Activated CD4-positive, alpha-beta T cell treated with anti-CD3 and anti-CD28 coated beads, Interleukin-2, amount 10 ng/mL, durations not matched to agents 7 days and 5 days (primary cell): Measurements from ENCODE around the gene CPEB4. TPM values are rescaled to one million over a fixed set of nuclear protein-coding genes. Genes with fewer than 3 reads are reported as not detected.
A peak's percentile ranks its signal among the peaks of the same experiment; 100 is the strongest.

ENCODE experiments used
- CTCF ChIA-PET: fragments of 350-600 bp; sonication (Branson Sonifier 250); formaldehyde crosslinking; loops from one replicate; lab custom pipeline; 2021; ENCODE audit warnings: antibody characterized with exemption; lab: Charles Lee
- POLR2A ChIA-PET: fragments of 350-600 bp; sonication (Branson Sonifier 250); formaldehyde crosslinking; loops from one replicate; lab custom pipeline; 2021; ENCODE audit warnings: antibody characterized with exemption; lab: Charles Lee
- DNase-seq: peaks from one replicate; pipeline ENCODE4 v3.0.0-alpha.2; 2020
- H3K27ac Mint-ChIP-seq: one replicate; pipeline ENCODE4 v1.8.0; 2021; ENCODE audit warnings: mild to moderate bottlenecking, moderate library complexity, mixed read lengths
- H3K27me3 Mint-ChIP-seq: one replicate; pipeline ENCODE4 v1.8.0; 2021; ENCODE audit warnings: mixed read lengths
- H3K36me3 Mint-ChIP-seq: one replicate; pipeline ENCODE4 v1.8.0; 2021; ENCODE audit warnings: low read depth, mixed read lengths
- H3K4me1 Mint-ChIP-seq: one replicate; pipeline ENCODE4 v1.8.0; 2021; ENCODE audit warnings: mixed read lengths
- H3K4me3 Mint-ChIP-seq: one replicate; pipeline ENCODE4 v1.8.0; 2021; ENCODE audit warnings: mild to moderate bottlenecking, moderate library complexity, mixed read lengths
- H3K9me3 Mint-ChIP-seq: one replicate; pipeline ENCODE4 v1.8.0; 2021; ENCODE audit warnings: mixed read lengths
- total RNA-seq, 2 experiments: library from RNA; stranded (reverse); gene quantifications; one replicate each; pipeline ENCODE4 v1.2.3, GENCODE V29; 2021

CPEB4 gene
- total RNA-seq, 2 experiments from 2014 or later, result 13.9 to 14.0 TPM

DNA sequence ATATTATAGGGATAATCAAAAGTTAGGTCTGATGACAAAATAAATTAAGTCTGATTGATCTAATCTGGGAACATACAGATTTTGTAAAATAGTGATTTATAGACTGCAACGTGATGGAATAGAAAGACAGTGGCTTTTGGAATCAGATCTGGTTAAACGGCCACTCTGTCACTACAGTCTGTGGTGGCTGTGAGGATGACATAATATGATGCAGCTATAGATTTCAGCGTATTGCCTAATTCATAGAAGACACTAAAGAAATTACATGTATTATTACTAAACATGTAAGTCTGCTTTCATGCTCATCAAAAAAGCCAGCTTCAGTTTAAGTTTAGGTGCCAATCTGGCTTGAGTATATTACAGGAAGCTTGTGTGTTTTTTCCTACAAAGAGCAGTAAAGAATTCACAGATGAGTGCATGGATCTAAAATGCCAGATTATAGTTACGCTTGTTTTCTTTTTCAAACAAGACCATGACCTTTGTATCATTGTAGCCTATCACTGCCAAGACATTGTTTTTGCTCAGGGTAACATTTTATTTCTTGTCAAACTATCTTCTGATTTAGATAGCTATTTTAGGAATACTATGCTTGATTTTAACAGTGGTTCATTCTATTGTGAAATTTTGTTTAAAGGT is 25.7 kb downstream of the CPEB4 start:
- POLR2A ChIA-PET, result no interaction called here
- H3K36me3 Mint-ChIP-seq, result peaks cover 8% of the 10 kb centered on the region
- no peak overlapping the region for H3K27ac Mint-ChIP-seq
- no peaks in the 10 kb centered on the region for H3K27me3 Mint-ChIP-seq
- no peak for DNase-seq
- CTCF ChIA-PET, result interaction anchor here (0.6 to 2.1 kb wide), 6 partner anchors 12 to 1540 kb away, joined by 3 to 6 read pairs (median 4); no protein-coding TSS in a partner anchor
- H3K9me3 Mint-ChIP-seq, result no peaks in the 10 kb centered on the region
- H3K4me3 Mint-ChIP-seq, result no peak overlapping the region
- no peaks in the 10 kb centered on the region for H3K4me1 Mint-ChIP-seq

DNA sequence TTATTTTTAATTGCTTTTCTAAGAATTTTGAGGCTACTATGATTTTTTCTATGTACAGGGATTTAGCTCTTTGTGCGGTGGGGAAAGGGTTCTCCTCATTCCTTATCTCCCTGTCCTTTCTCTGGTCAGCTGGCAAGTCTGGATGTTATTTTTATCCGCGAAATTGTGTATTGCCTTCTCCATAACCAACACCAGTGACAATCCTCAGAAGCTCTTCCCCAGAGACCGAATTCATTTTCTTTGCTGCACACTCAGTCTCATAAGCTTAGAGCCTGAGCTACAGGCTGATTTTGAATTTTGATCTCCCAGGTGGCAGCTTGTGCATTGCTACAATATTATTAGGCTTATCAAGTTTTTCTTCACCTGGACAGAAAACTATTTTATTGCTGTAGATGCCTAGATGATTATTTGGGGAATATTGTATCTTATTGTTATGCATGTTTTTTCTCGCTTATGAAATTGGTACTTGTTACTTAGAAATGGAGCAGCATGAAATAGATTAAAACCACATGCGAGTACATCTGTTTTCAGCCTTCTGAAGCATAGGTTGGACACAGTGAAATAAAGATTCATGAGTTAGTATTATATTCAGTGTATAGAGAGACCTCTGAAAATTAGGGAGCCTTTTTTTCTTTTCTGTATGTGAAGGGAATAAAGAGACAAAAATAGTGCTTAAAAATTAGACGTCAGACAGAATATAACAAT is 27.3 kb downstream of the CPEB4 start:
- CTCF ChIA-PET, result interaction anchor here (1.0 to 1.5 kb wide), 3 partner anchors 12 to 299 kb away, joined by 3 to 4 read pairs (median 4); no protein-coding TSS in a partner anchor
- POLR2A ChIA-PET, result no interaction called here
- no peak overlapping the region for H3K4me3 Mint-ChIP-seq
- no peaks in the 10 kb centered on the region for H3K9me3 Mint-ChIP-seq
- no peak for DNase-seq
- no peak overlapping the region for H3K27ac Mint-ChIP-seq
- no peaks in the 10 kb centered on the region for H3K27me3 Mint-ChIP-seq
- peaks cover 6% of the 10 kb centered on the region for H3K36me3 Mint-ChIP-seq
- no peaks in the 10 kb centered on the region for H3K4me1 Mint-ChIP-seq

GRCh38 chr5:173916233-173916632 is 28.1 kb downstream of the CPEB4 start:
- Mint-ChIP-seq H3K36me3 (peaks cover 5% of the 10 kb centered on the region), H3K4me1 (no peaks in the 10 kb centered on the region), H3K9me3 (no peaks in the 10 kb centered on the region), H3K27ac (no peak overlapping the region), H3K27me3 (no peaks in the 10 kb centered on the region), H3K4me3 (no peak overlapping the region)
- CTCF ChIA-PET, result interaction anchor here (1.0 to 1.5 kb wide), 2 partner anchors 13 to 26 kb away, joined by 3 to 4 read pairs; no protein-coding TSS in a partner anchor
- no peak for DNase-seq
- POLR2A ChIA-PET, result no interaction called here

GRCh38 chr5:173917788-173918786 is 29.9 kb downstream of the CPEB4 start:
- H3K9me3 Mint-ChIP-seq, result no peaks in the 10 kb centered on the region
- ChIA-PET POLR2A (no interaction called here), CTCF (interaction anchor here (0.9 to 1.3 kb wide), 2 partner anchors 9 to 303 kb away, joined by 3 to 4 read pairs; no protein-coding TSS in a partner anchor)
- H3K27me3 Mint-ChIP-seq, result no peaks in the 10 kb centered on the region
- H3K4me3 Mint-ChIP-seq, result no peak overlapping the region
- peak; percentile 69 for DNase-seq
- no peak overlapping the region for H3K27ac Mint-ChIP-seq
- no peaks in the 10 kb centered on the region for H3K4me1 Mint-ChIP-seq
- H3K36me3 Mint-ChIP-seq, result peaks cover 4% of the 10 kb centered on the region

DNA sequence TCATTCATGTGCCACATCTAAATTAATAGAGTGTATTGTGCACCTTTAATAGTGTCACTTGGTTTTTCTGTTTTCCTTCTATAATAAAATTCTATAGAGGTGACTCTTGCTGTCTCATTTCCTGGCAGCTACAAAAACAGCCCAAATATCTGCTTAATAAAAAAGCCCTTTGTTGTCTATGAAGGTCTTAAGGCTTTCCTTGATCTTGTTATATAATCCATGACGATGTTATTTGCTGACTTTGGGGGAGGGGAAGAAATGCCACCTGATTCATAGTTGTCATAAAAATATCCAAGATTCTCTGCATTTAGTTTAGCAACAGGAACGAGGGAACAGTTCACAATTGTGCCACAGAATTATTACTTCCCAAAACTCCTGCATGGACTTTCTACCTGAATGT is 31.3 kb downstream of the CPEB4 start:
- peaks cover 2% of the 10 kb centered on the region for H3K4me1 Mint-ChIP-seq
- no peak for DNase-seq
- H3K36me3 Mint-ChIP-seq, result peaks cover 5% of the 10 kb centered on the region
- POLR2A ChIA-PET, result interaction anchor here (0.7 kb wide), 1 partner anchor 302 kb away, joined by 4 read pairs; no protein-coding TSS in a partner anchor
- H3K27me3 Mint-ChIP-seq, result no peaks in the 10 kb centered on the region
- no peak overlapping the region for H3K27ac Mint-ChIP-seq
- no peaks in the 10 kb centered on the region for H3K9me3 Mint-ChIP-seq
- no peak overlapping the region for H3K4me3 Mint-ChIP-seq
- CTCF ChIA-PET, result no interaction called here

- Mint-ChIP-seq H3K36me3 (peaks cover 5% of the 10 kb centered on the region), H3K4me3 (no peak overlapping the region), H3K4me1 (peaks cover 2% of the 10 kb centered on the region), H3K9me3 (no peaks in the 10 kb centered on the region), H3K27ac (no peak overlapping the region), H3K27me3 (no peaks in the 10 kb centered on the region)
- no peak for DNase-seq
- POLR2A ChIA-PET, result no interaction called here
- CTCF ChIA-PET, result no interaction called here
Observed at GRCh38 chr5:173920024-173920753, 32.0 kb downstream of the CPEB4 start.

- POLR2A ChIA-PET, result no interaction called here
- DNase-seq, result no peak
- H3K27ac Mint-ChIP-seq, result no peak overlapping the region
Observed at GRCh38 chr5:173920866-173921555, 32.9 kb downstream of the CPEB4 start.

GRCh38 chr5:173922527-173922926 is 34.4 kb downstream of the CPEB4 start:
- CTCF ChIA-PET, result no interaction called here
- H3K27me3 Mint-ChIP-seq, result no peaks in the 10 kb centered on the region
- no peak overlapping the region for H3K4me3 Mint-ChIP-seq
- DNase-seq, result no peak
- POLR2A ChIA-PET, result no interaction called here
- H3K9me3 Mint-ChIP-seq, result no peaks in the 10 kb centered on the region
- H3K4me1 Mint-ChIP-seq, result peaks cover 2% of the 10 kb centered on the region
- peaks cover 5% of the 10 kb centered on the region for H3K36me3 Mint-ChIP-seq
- no peak overlapping the region for H3K27ac Mint-ChIP-seq

More at GRCh38 chr5:173920866-173921555, 32.9 kb downstream of the CPEB4 start:
- Mint-ChIP-seq H3K9me3 (no peaks in the 10 kb centered on the region), H3K4me3 (no peak overlapping the region), H3K27me3 (no peaks in the 10 kb centered on the region), H3K4me1 (peaks cover 2% of the 10 kb centered on the region), H3K36me3 (peaks cover 5% of the 10 kb centered on the region)
- CTCF ChIA-PET, result no interaction called here

DNA sequence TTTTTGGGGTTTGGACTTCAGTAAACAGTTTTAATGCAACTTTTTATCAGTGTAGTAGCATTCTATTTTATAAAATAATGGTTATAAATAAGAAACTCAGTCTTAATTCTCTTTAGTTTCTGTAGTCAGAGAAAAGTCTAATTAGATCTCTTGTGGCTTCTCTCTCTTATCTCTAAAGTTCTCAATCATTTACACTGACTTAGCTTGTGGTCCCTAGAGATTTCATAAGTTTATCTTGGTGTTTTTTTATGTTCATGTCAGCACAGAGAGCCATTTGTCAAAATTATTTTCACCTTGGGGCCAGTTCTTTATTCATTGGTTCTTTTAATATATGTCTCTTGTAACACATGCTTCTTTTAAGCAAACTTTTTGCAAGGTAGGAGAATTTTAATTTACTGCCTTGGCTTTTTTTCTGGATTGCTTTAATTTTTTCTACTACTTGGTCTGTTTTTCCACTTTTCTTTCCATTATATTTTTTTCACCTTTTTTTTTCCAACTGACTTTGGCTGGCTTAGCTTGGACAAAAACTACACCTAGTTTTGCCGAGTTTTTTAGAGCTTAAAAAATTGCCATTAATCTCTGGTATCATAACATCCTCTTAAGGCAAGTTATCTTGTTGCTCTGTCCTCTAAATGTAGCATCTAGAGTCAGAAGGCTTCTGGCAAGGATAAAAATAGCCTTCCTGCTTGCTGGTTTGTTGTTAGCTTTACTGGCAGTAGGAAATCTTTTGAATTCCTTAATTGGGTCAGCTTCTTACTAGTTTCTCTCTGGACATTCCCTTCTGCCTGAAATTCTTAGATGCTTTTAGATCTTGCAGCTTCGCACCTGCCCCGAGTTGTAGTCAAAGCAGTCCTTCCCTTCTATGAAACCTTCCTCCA is 35.3 kb downstream of the CPEB4 start:
- no peaks in the 10 kb centered on the region for H3K9me3 Mint-ChIP-seq
- no peak for DNase-seq
- H3K4me3 Mint-ChIP-seq, result no peak overlapping the region
- peaks cover 2% of the 10 kb centered on the region for H3K4me1 Mint-ChIP-seq
- H3K27ac Mint-ChIP-seq, result no peak overlapping the region
- ChIA-PET CTCF (interaction anchor here (1.3 kb wide), 1 partner anchor 308 kb away, joined by 3 read pairs; no protein-coding TSS in a partner anchor), POLR2A (no interaction called here)
- H3K36me3 Mint-ChIP-seq, result peaks cover 5% of the 10 kb centered on the region
- no peaks in the 10 kb centered on the region for H3K27me3 Mint-ChIP-seq

- Mint-ChIP-seq H3K27ac (no peak overlapping the region), H3K9me3 (no peaks in the 10 kb centered on the region), H3K4me3 (no peak overlapping the region), H3K4me1 (peaks cover 2% of the 10 kb centered on the region), H3K27me3 (no peaks in the 10 kb centered on the region), H3K36me3 (peaks cover 5% of the 10 kb centered on the region)
- POLR2A ChIA-PET, result no interaction called here
- DNase-seq, result no peak
- CTCF ChIA-PET, result interaction anchor here (0.5 to 1.2 kb wide), 4 partner anchors 13 to 309 kb away, joined by 3 to 4 read pairs (median 3); partner anchors contain the start of gene BOD1
Observed at GRCh38 chr5:173924899-173925298, 36.8 kb downstream of the CPEB4 start.
